GM21526 (cell line): ENCODE data around the gene EML4.
"Not testable (repeated sequence)": the region's sequence is repeated elsewhere in the genome, so short reads cannot be mapped to it uniquely, and the experiment has no call there.

ENCODE experiments used
- ATAC-seq: cut with Tn5 transposase; IDR thresholded peaks from one replicate; pipeline ENCODE4 v1.9.1; 2021; ENCODE audit warnings: moderate library complexity; ENCODE audit not compliant: unreplicated experiment, low FRiP score

The EML4 gene

GRCh38 chr2:42169100-42169873 is at the start of gene EML4:
Gene EML4 (plus strand): TSS chr2:42169353. CDS start chr2:42169612, 259 bp downstream.
- peak; percentile 72 for ATAC-seq

GRCh38 chr2:42123426-42123825 is 45.7 kb upstream of the EML4 start:
- ATAC-seq, result no peak

- peak; percentile 46 for ATAC-seq
Observed at GRCh38 chr2:42124011-42124785, 45.0 kb upstream of the EML4 start.

GRCh38 chr2:42125841-42126594 is 43.1 kb upstream of the EML4 start:
- no peak for ATAC-seq

GRCh38 chr2:42126873-42127272 is 42.3 kb upstream of the EML4 start:
- ATAC-seq, result not testable (repeated sequence)

- ATAC-seq, result peak; percentile 58
Observed at GRCh38 chr2:42127425-42128424, 41.4 kb upstream of the EML4 start.

- no peak for ATAC-seq
Observed at GRCh38 chr2:42128721-42129486, 40.2 kb upstream of the EML4 start.

- ATAC-seq, result no peak
Observed at GRCh38 chr2:42129487-42129852, 39.7 kb upstream of the EML4 start.

GRCh38 chr2:42129947-42130346 is 39.2 kb upstream of the EML4 start:
- no peak for ATAC-seq

- not testable (repeated sequence) for ATAC-seq
Observed at GRCh38 chr2:42130858-42131257, 38.3 kb upstream of the EML4 start.

- ATAC-seq, result no peak
Observed at GRCh38 chr2:42132191-42132965, 36.8 kb upstream of the EML4 start.

- peak; percentile 63 for ATAC-seq
Observed at GRCh38 chr2:42132966-42133641, 36.0 kb upstream of the EML4 start.

GRCh38 chr2:42133771-42134195 is 35.4 kb upstream of the EML4 start:
- ATAC-seq, result no peak

- not testable (repeated sequence) for ATAC-seq
Observed at GRCh38 chr2:42134401-42134932, 34.7 kb upstream of the EML4 start.

- no peak for ATAC-seq
Observed at GRCh38 chr2:42135381-42136312, 33.5 kb upstream of the EML4 start.

- no peak for ATAC-seq
Observed at GRCh38 chr2:42136782-42137124, 32.4 kb upstream of the EML4 start.
